CD4-positive, alpha-beta T cell treated with Interleukin-12 subunit alpha and Interleukin-12 subunit beta, for 1 hour (primary cell): ENCODE results near the gene CEP192.
"Not testable (repeated sequence)": the region's sequence is repeated elsewhere in the genome, so short reads cannot be mapped to it uniquely, and the experiment has no call there.

Experiments used
- DNase-seq: peaks from one replicate; pipeline ENCODE4 v3.0.0-alpha.2; 2020

Gene CEP192

GRCh38 chr18:13032173-13032572, 41.0 kb downstream of the CEP192 start:
- DNase-seq = no peak

GRCh38 chr18:13035249-13035914, 44.2 kb downstream of the CEP192 start:
- no peak for DNase-seq

- DNase-seq = no peak
These were observed 45.6 kb downstream of the CEP192 start for GRCh38 chr18:13036622-13037320.

GRCh38 chr18:13039806-13040205, 48.6 kb downstream of the CEP192 start:
- DNase-seq = no peak

GRCh38 chr18:13043066-13043465, 51.9 kb downstream of the CEP192 start:
- DNase-seq = no peak

- DNase-seq = no peak
These were observed 57.0 kb downstream of the CEP192 start for GRCh38 chr18:13048061-13048595.

GRCh38 chr18:13051159-13051558, 60.0 kb downstream of the CEP192 start:
- no peak for DNase-seq

- no peak for DNase-seq
These were observed 60.8 kb downstream of the CEP192 start for GRCh38 chr18:13051950-13052349.

- no peak for DNase-seq
These were observed 63.2 kb downstream of the CEP192 start for GRCh38 chr18:13054336-13054735.

GRCh38 chr18:13061630-13062189, 70.5 kb downstream of the CEP192 start:
- no peak for DNase-seq

- no peak for DNase-seq
These were observed 76.0 kb downstream of the CEP192 start for GRCh38 chr18:13067124-13067523.

GRCh38 chr18:13067966-13068365, 76.8 kb downstream of the CEP192 start:
- no peak for DNase-seq

GRCh38 chr18:13070460-13070859, 79.3 kb downstream of the CEP192 start:
- no peak for DNase-seq

GRCh38 chr18:13076886-13077285, 85.7 kb downstream of the CEP192 start:
- no peak for DNase-seq

- no peak for DNase-seq
These were observed 86.3 kb downstream of the CEP192 start for GRCh38 chr18:13077473-13077872.

GRCh38 chr18:13078065-13078464, 86.9 kb downstream of the CEP192 start:
- not testable (repeated sequence) for DNase-seq

- DNase-seq = no peak
These were observed 95.7 kb downstream of the CEP192 start for GRCh38 chr18:13086906-13087305.

GRCh38 chr18:13095466-13095865, 104.3 kb downstream of the CEP192 start:
- no peak for DNase-seq

GRCh38 chr18:13096232-13096631, 105.1 kb downstream of the CEP192 start:
- DNase-seq = no peak

GRCh38 chr18:13096719-13097118, 105.6 kb downstream of the CEP192 start:
- DNase-seq = no peak

- not testable (repeated sequence) for DNase-seq
These were observed 106.9 kb downstream of the CEP192 start for GRCh38 chr18:13098104-13098503.

- DNase-seq = no peak
These were observed 108.0 kb downstream of the CEP192 start for GRCh38 chr18:13099113-13099512.

- no peak for DNase-seq
These were observed 109.9 kb downstream of the CEP192 start for GRCh38 chr18:13100942-13101658.
